ENCODE results near the gene LCE7A. TPM values are rescaled to one million over a fixed set of nuclear protein-coding genes. Genes with fewer than 3 reads are reported as not detected.

Gene LCE7A
- total RNA-seq, 2 experiments from 2014 or later: not detected

Other genes with a start within 250 kb of the LCE7A start
- not detected for gene LCE3B, start 246.2 kb upstream of the LCE7A start, total RNA-seq
- not detected for gene LCE3A, start 236.9 kb upstream of the LCE7A start, total RNA-seq
- not detected for gene LCE2D, start 196.6 kb upstream of the LCE7A start, total RNA-seq
- not detected for gene LCE2C, start 184.7 kb upstream of the LCE7A start, total RNA-seq
- not detected for gene LCE2B, start 173.9 kb upstream of the LCE7A start, total RNA-seq
- gene LCE2A, start 161.7 kb upstream of the LCE7A start, total RNA-seq: not detected
- not detected for gene LCE4A, start 151.8 kb upstream of the LCE7A start, total RNA-seq
- not detected for gene KPRP, start 102.0 kb upstream of the LCE7A start, total RNA-seq
- not detected for gene LCE1F, start 84.9 kb upstream of the LCE7A start, total RNA-seq
- gene LCE1E, start 73.7 kb upstream of the LCE7A start, total RNA-seq: not detected
- not detected for gene LCE1D, start 63.3 kb upstream of the LCE7A start, total RNA-seq
- gene LCE1C, start 53.3 kb upstream of the LCE7A start, total RNA-seq: not detected
- not detected for gene LCE1B, start 48.0 kb upstream of the LCE7A start, total RNA-seq
- gene LCE1A, start 32.5 kb upstream of the LCE7A start, total RNA-seq: not detected
- not detected for gene LCE6A, start 17.1 kb upstream of the LCE7A start, total RNA-seq
- gene SMCP, start 18.3 kb downstream of the LCE7A start, total RNA-seq: not detected
- gene IVL, start 48.5 kb downstream of the LCE7A start, total RNA-seq: not detected
- gene SPRR5, start 87.2 kb downstream of the LCE7A start, total RNA-seq: not detected
- not detected for gene SPRR4, start 110.7 kb downstream of the LCE7A start, total RNA-seq
- not detected for gene SPRR1A, start 124.1 kb downstream of the LCE7A start, total RNA-seq
- gene SPRR3, start 141.8 kb downstream of the LCE7A start, total RNA-seq: not detected
- not detected for gene SPRR1B, start 171.2 kb downstream of the LCE7A start, total RNA-seq
- gene SPRR2D, start 181.1 kb downstream of the LCE7A start, total RNA-seq: not detected
- not detected for gene SPRR2A, start 197.5 kb downstream of the LCE7A start, total RNA-seq
- gene SPRR2B, start 211.6 kb downstream of the LCE7A start, total RNA-seq: not detected
- gene SPRR2E, start 234.5 kb downstream of the LCE7A start, total RNA-seq: not detected

All from activated CD4-positive, alpha-beta memory T cell treated with anti-CD3 and anti-CD28 coated beads, Interleukin-2, amount 10 ng/mL, durations not matched to agents 7 days and 5 days (primary cell).